Activated CD4-positive, alpha-beta T cell treated with anti-CD3 and anti-CD28 coated beads, Interleukin-2, Interleukin-6, amounts not matched to agents 100 ng/mL and 50 ng/mL, durations not matched to agents 16 hours and 8 hours (primary cell): ENCODE measurements around the gene NOL9.

Experiments used
- DNase-seq: peaks from one replicate; pipeline ENCODE4 v3.0.0-alpha.2; 2020

Gene NOL9

DNA sequence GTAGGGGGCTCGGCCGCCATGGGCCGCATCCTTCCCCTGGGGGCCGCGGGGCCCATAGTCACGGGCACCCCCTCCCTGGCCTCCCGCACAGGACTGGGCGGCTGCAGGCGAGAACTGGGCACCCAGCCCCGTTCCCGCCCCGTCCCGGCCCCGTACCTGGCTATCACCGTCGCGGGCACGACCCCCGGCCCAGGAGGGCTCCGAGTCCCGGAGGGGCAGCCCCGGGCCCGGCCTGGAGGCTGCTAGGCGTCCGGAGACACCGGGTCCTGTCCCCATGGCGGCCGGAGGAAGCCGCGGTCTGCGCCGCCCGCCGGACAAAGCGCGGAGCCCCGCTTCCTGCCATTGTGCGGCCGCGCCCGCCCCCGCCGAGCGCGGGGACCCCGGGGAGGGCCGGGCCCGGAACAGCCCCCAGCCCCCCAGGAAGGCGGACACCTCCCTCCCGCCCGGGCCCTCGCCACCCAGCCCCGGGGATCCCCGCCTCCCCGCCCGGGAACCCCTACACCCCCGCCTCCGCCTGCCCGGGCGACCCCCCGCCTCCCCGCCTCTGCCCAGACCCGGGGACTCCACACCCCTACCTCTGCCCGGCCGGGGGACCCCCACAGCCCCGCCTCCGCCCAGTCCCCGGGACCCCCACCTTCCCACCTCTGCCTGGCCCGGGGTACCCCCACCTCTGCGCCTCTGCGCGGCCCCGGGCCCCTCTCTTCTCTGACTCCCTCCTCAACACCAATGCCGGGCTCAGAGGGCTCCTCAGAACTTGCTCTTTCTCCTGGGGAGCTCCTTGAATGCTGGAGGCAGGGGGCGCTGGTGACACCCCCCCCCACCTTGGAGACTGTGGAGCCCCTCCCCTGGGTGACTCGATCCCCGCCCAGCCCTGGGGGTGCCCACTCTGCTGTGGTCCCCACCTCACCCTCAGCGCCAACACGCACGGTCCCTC is 68.9 kb downstream of the NOL9 start:
- DNase-seq = no peak

DNA sequence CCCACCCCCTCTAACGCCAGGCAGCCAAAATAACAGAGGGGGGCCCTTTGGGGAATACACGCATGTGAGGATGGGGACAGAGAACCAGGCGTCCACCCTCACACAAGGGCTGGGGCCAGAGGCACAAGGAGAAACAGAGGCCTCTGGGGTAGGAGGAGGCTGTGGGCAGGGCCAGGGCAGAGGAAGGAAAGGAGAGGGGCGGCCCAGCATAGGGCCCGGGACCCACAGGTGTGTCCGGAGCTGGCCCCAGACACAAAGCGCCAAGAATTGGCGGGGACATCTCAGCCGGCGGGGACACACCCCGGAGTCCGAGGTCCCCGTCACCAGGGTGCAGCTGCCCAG is 69.5 kb downstream of the NOL9 start:
- DNase-seq = no peak

DNA sequence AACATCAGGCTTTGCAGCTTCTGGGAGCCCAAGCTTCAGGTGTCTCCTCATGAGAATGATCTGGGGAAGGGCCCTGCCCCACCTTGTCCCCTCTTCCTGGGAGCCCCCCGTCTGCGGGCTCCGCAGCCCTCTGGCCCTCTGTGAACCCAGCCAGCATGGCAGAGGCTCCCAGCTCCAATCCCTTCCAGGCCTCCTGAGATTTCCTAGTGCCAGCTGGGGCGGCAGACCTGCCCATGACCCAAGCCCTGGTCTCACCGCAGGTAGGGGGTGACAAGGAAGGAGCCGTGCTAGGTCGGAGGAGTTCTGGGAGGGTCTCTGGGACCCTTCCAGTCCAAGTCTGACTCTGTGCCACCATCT is 70.6 kb downstream of the NOL9 start:
- DNase-seq = no peak

DNA sequence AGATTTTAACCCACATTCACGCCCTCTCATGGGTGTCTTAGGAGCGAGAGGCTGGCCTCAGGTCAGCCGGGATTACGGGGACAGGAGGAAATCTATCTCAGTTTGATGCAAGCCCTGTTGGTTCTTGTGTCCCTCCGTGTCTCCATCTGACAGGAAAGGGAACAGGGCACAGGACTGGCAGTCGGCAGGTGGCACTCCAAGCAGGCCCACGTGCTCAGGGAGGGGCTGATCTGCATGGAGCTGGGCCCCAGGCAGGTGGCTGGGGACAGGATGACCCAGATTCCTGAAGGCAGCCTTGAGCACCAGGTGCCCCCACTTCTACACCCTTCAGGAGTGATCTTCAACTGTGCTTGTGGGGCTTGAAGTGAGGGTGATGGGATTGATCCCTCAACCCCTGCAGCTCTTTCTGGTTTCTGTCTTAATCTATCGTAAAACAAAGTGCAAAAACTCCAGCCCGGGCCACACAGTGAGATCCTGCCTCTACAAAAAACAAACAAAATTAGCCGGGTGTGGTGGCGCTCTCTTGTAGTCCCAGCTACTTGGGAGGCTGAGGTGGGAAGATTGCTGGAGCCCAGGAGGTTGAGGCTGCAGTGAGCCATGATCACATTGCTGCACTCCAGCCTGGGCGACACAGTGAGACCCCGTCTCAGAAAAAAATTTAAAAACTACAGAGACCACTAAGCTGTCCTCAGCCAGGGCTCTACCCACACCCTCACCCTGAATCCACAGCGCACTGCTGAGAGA is 71.1 kb downstream of the NOL9 start:
- DNase-seq = no peak

DNA sequence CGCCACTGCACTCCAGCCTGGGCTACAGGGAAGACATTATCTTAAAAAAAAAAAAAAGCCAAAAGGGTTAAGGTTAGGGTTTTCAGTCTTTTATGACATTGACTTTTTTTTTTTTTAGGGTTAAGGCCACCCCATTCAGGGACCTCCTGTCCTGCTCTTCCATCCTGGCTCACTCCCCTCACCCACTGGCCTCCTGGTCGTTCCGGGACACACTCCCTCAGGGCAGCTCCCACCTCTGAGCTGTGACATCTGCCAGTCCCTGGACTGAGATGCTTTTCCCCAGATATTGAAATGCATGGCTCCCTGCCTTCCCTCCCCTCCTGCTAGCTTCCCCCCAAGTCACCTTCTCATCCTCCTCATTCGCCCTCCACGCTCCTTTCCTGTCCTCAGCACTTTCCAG is 72.5 kb downstream of the NOL9 start:
- DNase-seq = no peak

DNA sequence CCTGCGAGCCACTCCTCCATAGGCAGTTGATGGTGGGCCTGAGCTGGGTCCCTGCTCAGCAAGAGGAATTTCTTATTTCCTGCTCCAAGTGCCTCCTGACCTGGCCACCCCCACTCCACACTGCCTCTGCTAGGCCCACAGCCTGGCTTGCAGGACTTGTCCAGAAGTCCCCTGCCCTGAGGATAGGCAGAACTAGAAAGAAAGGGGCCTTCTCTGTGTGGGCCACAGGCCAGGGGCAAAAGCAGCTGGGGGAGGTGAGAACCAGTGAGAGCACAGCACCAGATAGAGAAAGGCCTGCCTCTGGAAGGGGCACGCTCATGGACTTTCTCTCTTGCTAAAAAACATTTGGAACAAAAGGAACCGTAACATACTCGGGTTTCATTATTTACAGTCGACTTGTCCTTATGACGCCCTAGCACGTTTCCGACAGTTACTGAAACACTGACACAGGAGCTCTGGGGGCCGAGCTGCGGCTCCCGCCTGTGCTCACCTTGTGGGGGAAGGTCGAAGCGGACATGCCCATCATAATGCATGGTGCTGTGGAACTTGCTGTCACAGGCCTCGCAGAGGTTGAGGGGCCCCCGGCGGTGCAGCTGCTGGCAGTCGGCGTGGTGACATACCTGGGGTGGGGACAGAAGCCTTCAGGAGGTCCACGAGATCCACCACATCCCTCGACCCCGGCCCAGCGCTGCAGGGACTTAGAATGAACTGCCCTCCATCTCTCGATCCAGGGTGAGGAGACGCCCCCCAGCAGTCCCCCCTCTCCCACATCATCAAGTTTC is 77.1 kb downstream of the NOL9 start:
- DNase-seq = no peak

DNA sequence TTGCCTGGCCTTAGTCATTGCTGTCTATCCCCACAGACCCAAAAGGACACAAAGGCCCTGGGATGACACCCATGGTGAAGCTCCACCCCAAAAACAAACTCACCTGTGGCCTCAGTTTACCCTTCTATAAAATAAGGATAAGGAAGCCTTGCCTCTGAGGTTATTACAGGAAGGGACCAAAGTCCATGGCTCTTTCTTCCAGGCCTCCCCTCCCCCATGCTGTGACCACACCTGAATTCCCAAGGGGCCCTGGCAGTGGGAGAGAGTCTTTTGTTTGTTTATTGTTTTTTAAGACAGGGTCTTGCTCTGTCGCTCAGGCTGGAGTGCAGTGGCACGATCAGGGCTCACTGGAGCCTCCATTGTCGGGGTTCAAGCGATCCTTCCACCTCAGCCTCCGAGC is 77.8 kb downstream of the NOL9 start:
- no peak for DNase-seq

DNA sequence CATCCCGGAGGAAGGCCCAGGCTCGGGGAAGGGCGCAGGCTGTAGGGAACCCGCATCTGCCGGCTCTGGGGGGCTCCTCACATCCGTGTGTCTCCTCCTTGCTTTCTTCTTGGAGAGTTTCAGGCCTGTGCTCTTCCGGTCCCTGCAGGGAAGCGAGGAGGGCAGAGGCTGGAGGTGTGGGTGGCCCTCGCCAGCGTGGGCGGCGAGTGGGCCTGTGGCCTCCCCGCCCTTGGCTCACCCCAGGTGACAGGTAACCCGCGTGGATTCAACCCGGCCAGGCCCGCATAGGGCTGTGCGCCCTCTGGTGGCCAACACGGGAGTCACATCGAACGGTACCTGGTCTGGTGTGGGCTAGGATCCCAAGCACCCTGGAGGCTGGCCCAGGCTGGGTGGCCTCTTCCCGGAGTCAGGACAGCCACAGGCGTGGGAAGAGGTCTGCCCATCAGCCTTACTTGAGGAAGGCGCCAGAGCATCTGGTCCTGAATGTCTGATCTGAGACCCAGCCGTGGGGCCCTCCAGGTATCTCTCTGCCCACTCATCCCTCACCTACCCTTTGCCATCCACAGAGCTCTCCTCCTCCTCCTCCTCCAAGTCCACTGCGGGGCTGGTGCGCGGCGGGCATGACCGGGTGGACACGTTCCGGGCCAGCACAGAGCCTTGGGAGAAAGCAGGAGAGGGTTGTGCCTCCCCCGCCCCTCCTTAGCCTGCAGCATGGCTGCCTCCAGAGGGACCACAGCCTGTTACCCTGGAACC is 78.8 kb downstream of the NOL9 start:
- DNase-seq = peak; percentile 81

DNA sequence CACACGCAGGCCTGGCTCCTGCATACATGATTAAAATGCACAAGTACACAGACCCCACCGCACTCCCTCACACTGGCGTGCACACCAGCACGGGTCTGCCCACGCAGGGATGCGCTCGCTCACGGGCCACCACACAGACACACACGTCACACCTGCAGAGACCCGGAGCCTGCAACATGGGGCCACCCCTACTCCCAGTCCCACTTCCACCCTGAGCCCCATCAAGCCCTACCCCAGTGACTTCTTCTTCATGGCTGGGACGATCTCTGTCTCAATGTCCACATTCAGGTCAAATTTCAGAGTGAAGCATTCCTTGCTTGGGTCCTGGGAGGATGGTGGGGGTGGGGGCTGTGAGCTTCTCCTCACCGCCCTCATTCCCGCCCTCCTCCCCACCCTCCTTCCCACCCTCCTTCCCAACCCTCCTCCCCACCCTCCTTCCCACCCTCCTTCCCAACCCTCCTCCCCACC is 79.5 kb downstream of the NOL9 start:
- DNase-seq = no peak

DNA sequence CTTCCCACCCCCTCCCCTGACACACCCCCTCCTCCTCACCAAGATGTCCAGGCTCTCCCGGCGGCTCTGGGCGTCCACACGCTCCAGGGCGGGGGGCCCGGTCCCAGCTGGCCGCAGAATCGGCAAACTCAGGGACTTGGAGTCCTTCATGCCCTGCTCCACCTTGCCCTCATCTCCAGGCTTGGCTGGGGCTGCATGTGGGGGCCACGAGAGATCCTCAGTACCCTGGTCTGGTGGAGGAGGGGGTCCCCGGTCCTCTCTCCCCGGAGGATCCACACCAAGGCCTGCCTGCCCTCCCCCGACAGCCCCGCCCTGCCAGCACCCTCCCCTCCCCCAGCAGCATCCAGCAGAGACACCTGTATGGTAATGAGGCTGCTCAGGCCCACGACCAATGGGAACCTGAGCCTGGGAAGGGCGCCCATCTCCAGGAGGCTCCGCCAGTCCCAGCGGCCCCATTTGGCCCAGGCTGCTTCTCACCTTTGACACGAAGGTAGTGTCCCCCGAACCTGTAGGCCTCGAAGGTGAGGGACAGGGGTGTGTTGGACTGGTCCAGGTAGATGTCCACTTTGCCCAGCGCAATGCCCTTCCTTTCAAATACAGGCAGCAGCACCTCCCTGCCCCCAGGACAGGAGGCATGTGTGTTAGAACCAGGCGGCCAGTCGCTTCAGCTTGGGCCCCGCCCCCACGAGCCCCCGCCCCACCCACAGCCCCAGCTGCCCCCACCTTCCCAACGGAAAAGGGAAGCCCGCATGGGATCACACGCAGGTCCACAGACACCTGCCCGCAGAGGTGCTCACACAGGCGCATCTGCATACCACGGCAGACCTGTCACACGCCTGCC is 80.1 kb downstream of the NOL9 start:
- DNase-seq = no peak

DNA sequence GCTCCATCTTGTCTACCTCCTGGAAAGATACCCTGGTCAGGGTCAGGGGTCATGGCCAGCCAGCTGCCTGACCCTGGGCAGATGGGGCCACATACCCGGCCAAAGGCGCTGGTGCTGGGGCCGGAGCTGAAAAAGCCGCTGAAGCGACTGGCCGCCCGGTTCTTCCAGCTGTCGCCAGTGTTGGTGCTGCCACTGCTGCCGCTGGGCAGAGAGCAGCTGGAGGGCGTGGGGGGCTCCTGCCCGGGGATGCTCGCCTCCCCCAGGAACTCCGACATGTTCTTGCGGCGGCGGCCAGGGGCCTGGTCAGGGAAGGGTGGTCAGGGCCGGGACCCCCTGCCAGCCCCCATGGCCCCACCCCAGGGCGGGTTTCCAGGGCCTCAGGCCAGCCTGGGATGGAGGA is 81.2 kb downstream of the NOL9 start:
- no peak for DNase-seq

DNA sequence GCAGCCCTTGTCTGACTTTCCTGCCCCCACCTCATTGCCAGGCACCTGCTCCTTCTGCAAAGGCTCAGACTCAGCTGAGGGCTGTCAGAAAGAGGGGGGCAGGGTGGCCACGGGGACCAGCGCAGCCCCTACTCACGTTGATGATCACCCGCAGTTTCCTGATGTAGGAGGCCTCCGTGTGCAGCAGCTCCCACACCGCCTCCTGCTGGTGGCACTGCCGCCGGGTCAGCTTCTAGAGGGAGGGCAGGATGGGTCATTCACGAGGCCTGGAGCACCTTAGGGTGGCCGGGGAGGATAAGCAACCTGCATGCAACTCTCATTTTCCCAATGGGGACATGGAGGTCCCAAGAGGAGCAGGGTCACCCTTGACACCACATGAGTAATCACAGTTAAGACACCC is 81.9 kb downstream of the NOL9 start:
- no peak for DNase-seq

DNA sequence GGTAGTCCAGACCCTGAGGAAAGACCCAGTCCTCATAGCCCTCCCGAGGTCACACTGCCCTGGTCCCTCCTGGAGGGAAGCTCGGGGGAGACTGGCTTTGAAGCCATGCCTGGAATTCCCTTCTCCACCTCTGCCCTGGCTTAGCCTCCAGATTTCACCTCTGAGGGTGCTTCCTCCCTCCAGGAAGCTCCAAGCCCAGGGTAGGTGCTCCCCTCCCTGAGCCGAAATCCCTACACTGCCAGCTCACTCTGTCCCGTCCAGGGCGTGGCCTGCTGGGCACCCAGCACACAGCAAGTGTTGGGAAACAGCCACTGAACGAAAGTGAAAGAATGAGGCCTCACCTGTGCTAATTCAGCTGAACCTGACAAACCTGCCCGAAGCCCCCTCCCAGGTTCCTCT is 82.3 kb downstream of the NOL9 start:
- DNase-seq = no peak
